Renal cortex interstitium (tissue), 11 donors: ENCODE measurements around the gene HOXC12. TPM values are rescaled to one million over a fixed set of nuclear protein-coding genes. Genes with fewer than 3 reads are reported as not detected.

Source experiments
- DNase-seq, 11 donors: peaks; one replicate each; pipeline ENCODE4 v3.0.0-alpha.2; 2013; ENCODE audit warnings: low read depth in 9 of 11, low spot score in 4 of 11; ENCODE audit errors: extremely low read depth in 1 of 11
- polyA plus RNA-seq, 3 donors: library from polyadenylated mRNA; unstranded; fragments of 120-200 nt; gene quantifications; one replicate each; pipeline ENCODE4 v1.2.1, GENCODE V29; 2013; ENCODE audit not compliant: insufficient read length in 3 of 3

HOXC12 gene
- polyA plus RNA-seq, 3 donors, result not detected

GRCh38 chr12:53990311-53991076 lies 35.8 kb downstream of the HOXC12 start:
- no peak for DNase-seq

- DNase-seq, result no peak
These were observed 36.4 kb downstream of the HOXC12 start for GRCh38 chr12:53991077-53991460.

GRCh38 chr12:53992377-53992889 lies 37.7 kb downstream of the HOXC12 start:
- DNase-seq, result no peak

GRCh38 chr12:53993162-53994008 lies 38.7 kb downstream of the HOXC12 start:
- DNase-seq, result no peak

GRCh38 chr12:53994009-53994263 lies 39.2 kb downstream of the HOXC12 start:
- DNase-seq, result no peak

GRCh38 chr12:53994264-53995001 lies 39.7 kb downstream of the HOXC12 start:
- no peak for DNase-seq

GRCh38 chr12:53995002-53995377 lies 40.3 kb downstream of the HOXC12 start:
- no peak for DNase-seq

GRCh38 chr12:53995378-53996239 lies 40.9 kb downstream of the HOXC12 start:
- DNase-seq, result no peak

- DNase-seq, result no peak
These were observed 41.8 kb downstream of the HOXC12 start for GRCh38 chr12:53996240-53997203.

- no peak for DNase-seq
These were observed 42.8 kb downstream of the HOXC12 start for GRCh38 chr12:53997204-53998109.

GRCh38 chr12:53998110-53998899 lies 43.6 kb downstream of the HOXC12 start:
- DNase-seq, result no peak

- DNase-seq, result no peak
These were observed 44.2 kb downstream of the HOXC12 start for GRCh38 chr12:53998900-53999236.

GRCh38 chr12:53999559-54000115 lies 44.9 kb downstream of the HOXC12 start:
- DNase-seq, result peak in 1 of 11 donors; percentile 88

GRCh38 chr12:54000116-54001114 lies 45.7 kb downstream of the HOXC12 start, which contains the start of gene HOXC9:
Gene HOXC9 (plus strand): TSS chr12:54000161. CDS start chr12:54000189, 28 bp downstream.
- no peak for DNase-seq
